ENCODE results near the gene TIMP3.
"Not testable (repeated sequence)": the region's sequence is repeated elsewhere in the genome, so short reads cannot be mapped to it uniquely, and the experiment has no call there.

Gene TIMP3

GRCh38 chr22:32861330-32861729 is 59.8 kb downstream of the TIMP3 start:
- DNase-seq: no peak

- no peak for DNase-seq
Measured at GRCh38 chr22:32862083-32862482, 60.6 kb downstream of the TIMP3 start.

GRCh38 chr22:32862936-32863661 is 61.6 kb downstream of the TIMP3 start:
- no peak for DNase-seq

- DNase-seq: no peak
Measured at GRCh38 chr22:32864041-32864440, 62.5 kb downstream of the TIMP3 start.

GRCh38 chr22:32864596-32864995 is 63.1 kb downstream of the TIMP3 start:
- DNase-seq: no peak

- no peak for DNase-seq
Measured at GRCh38 chr22:32866953-32867352, 65.4 kb downstream of the TIMP3 start.

GRCh38 chr22:32868946-32869345 is 67.4 kb downstream of the TIMP3 start:
- DNase-seq: no peak

GRCh38 chr22:32870474-32870873 is 69.0 kb downstream of the TIMP3 start:
- no peak for DNase-seq

- not testable (repeated sequence) for DNase-seq
Measured at GRCh38 chr22:32873604-32874003, 72.1 kb downstream of the TIMP3 start.

- no peak for DNase-seq
Measured at GRCh38 chr22:32874385-32874784, 72.9 kb downstream of the TIMP3 start.

GRCh38 chr22:32874976-32875375 is 73.5 kb downstream of the TIMP3 start:
- no peak for DNase-seq

- DNase-seq: no peak
Measured at GRCh38 chr22:32876516-32876915, 75.0 kb downstream of the TIMP3 start.

- no peak for DNase-seq
Measured at GRCh38 chr22:32877196-32877595, 75.7 kb downstream of the TIMP3 start.

GRCh38 chr22:32879550-32879949 is 78.0 kb downstream of the TIMP3 start:
- no peak for DNase-seq

- no peak for DNase-seq
Measured at GRCh38 chr22:32880061-32880460, 78.6 kb downstream of the TIMP3 start.

- no peak for DNase-seq
Measured at GRCh38 chr22:32880505-32880892, 79.0 kb downstream of the TIMP3 start.

GRCh38 chr22:32880893-32881596 is 79.5 kb downstream of the TIMP3 start:
- DNase-seq: peak; percentile 44

- no peak for DNase-seq
Measured at GRCh38 chr22:32882360-32882755, 80.9 kb downstream of the TIMP3 start.

GRCh38 chr22:32882774-32883530 is 81.4 kb downstream of the TIMP3 start:
- no peak for DNase-seq

GRCh38 chr22:32887324-32887980 is 85.9 kb downstream of the TIMP3 start:
- no peak for DNase-seq

GRCh38 chr22:32888976-32889375 is 87.5 kb downstream of the TIMP3 start:
- no peak for DNase-seq

GRCh38 chr22:32896891-32897290 is 95.4 kb downstream of the TIMP3 start:
- no peak for DNase-seq

GRCh38 chr22:32897400-32897799 is 95.9 kb downstream of the TIMP3 start:
- peak; percentile 8 for DNase-seq
